Uterine smooth muscle cell (primary cell): Measurements from ENCODE around the gene OR10H5. TPM values are rescaled to one million over a fixed set of nuclear protein-coding genes. Genes with fewer than 3 reads are reported as not detected.

Experiments
- total RNA-seq: library from RNA; depleted of rRNA; stranded (reverse); fragments of >200 nt; gene quantifications from 2 replicates; pipeline ENCODE4 v1.2.3, GENCODE V29; 2014

Gene OR10H5
- not detected in 2 replicates for total RNA-seq

DNA sequence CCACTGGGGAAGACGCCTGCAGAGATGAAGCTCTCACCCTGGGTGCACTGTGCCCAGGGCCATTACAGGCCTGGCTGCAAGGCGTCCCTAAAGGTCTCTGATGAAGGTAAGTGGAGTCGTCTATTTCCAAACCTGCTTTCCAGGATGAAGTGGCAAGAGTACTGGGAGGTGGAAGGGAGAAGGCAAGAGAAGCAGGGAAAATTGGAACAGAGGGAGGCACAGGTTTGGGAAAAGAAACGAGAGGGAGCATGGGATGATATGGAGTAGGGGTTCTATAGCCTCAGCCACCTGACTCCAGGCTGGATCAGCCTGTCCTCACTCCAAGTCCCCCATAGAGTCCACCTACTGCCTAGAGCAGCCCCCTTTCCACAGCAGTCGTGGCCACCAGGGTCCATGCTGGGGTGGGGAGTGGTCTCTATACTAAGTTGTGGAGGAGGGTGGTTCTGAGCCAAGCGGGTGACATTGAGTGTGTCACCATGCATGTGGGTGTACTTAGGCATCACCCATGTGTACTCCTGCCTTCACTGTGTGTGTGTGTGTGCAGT lies at the start of gene OR10H5:
Gene OR10H5 (plus strand): TSS at position 51 of the 545 bp plus-strand sequence. CDS start 6,388 bp downstream, outside the sequence.

DNA sequence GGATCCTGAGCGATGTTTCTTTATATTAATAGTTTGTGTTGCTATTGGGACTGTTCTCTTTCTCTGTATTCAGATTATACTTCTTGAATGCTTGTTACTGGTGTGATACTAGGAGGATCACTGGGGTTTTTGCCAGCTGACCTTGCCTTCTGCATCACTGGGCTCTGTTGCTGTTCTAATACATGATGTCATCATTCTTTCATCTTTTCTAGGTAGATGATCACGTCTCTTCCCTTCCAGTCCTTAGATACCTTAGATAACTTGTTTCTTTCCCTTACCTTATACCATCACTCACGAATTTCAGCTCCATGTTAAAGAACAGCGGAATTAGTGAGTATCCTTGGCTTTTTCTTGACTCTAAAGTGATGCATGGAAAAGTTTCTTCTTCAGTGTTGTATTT lies 49.7 kb upstream of the OR10H5 start, which contains the start of gene OR10H3:
Gene OR10H3 (plus strand): TSS at position 264 of the 400 bp plus-strand sequence. CDS start 3,408 bp downstream, outside the sequence.

DNA sequence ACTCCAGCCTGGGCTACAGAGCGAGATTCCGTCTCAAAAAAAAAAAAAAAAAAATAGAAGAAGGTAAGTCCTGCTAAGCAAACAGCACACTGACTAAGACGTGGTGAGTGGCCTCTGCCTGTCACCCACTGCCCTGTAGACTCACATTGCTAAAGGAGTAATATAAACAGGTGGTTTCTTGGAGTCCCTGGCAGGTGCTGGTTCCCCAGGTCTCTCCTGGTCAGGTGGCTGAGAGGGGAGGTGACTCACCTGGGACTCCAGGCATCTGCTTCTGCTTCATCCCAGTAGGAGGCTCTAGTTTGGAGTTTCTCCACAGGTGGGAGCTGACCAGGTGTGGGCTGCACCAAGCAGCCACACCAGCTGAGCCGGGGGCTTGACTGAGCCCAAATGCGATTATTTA lies 27.8 kb downstream of the OR10H5 start, which contains the start of gene OR10H1:
Gene OR10H1 (minus strand): TSS at position 359 of the 400 bp plus-strand sequence. CDS start 7,627 bp downstream, outside the sequence.

Other genes with a start within 250 kb of the OR10H5 start
- under 0.01 TPM in 1 of 2 replicates, not detected in the other for gene CYP4F8, start 172.4 kb upstream of the OR10H5 start, total RNA-seq
- gene CYP4F3, start 146.8 kb upstream of the OR10H5 start, total RNA-seq = not detected in 2 replicates
- not detected in 2 replicates for gene CYP4F12, start 114.6 kb upstream of the OR10H5 start, total RNA-seq
- not detected in 2 replicates for gene OR10H2, start 59.6 kb upstream of the OR10H5 start, total RNA-seq
- gene OR10H3, start 49.7 kb upstream of the OR10H5 start, total RNA-seq = not detected in 2 replicates
- not detected in 2 replicates for gene OR10H1, start 28.0 kb downstream of the OR10H5 start, total RNA-seq
- not detected in 2 replicates for gene CYP4F2, start 110.4 kb downstream of the OR10H5 start, total RNA-seq
- gene CYP4F11, start 146.9 kb downstream of the OR10H5 start, total RNA-seq = not detected in 2 replicates
- not detected in 2 replicates for gene OR10H4, start 161.3 kb downstream of the OR10H5 start, total RNA-seq